Measurements from ENCODE around the gene KCNIP1. TPM values are rescaled to one million over a fixed set of nuclear protein-coding genes. Genes with fewer than 3 reads are reported as not detected.

KCNIP1 gene
- polyA plus RNA-seq, 3 donors, result not detected

DNA sequence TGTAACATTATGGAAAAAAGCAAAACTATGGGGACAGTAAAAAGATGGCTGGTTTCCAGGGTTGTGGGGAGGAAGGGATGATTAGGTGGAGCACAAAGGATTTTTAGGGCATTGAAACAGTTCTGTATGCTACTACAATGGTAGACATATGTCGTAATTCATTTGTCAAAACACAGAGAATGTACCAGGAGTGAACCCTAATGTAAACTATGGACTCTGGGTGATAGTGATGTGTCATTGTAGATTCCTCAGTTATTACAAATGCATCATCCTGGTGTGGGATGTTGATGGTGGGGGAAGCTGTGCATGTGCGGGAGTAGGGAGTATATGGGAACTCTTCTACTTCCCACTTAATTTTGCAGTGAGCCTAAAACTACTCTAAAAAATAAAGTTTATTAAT is 144.7 kb downstream of the KCNIP1 start:
- Histone ChIP-seq H4K20me1 (ENCODE audit: insufficient read depth, low read length) (no peaks in the 10 kb centered on the region), H2AFZ (ENCODE audit: insufficient read depth, low read depth, low read length, poor library complexity, severe bottlenecking) (no peak overlapping the region), H3K9me3 (replicated peaks in 1 of 2; ENCODE audit: control insufficient read depth in 1 of 2, insufficient read depth in 1 of 2, low read length in 2 of 2) (no peaks in the 10 kb centered on the region), H3K27me3 (ENCODE audit: control insufficient read depth in 2 of 2, insufficient read depth in 2 of 2, low read length in 2 of 2) (peaks cover 6 to 20% of the 10 kb centered on the region in 2 donors), H3K4me1 (ENCODE audit: control insufficient read depth in 1 of 2, insufficient read depth in 2 of 2, low read length in 2 of 2) (no peaks in the 10 kb centered on the region), H3K4me3 (replicated peaks in 1 of 3; ENCODE audit: low read depth in 2 of 3, low read length in 3 of 3) (no peak overlapping the region), H3K9ac (ENCODE audit: insufficient read depth, low read length, poor library complexity, severe bottlenecking) (no peak overlapping the region), H3K36me3 (replicated peaks in 1 of 2; ENCODE audit: control insufficient read depth in 1 of 2, insufficient read depth in 2 of 2, low read length in 2 of 2) (no peaks in the 10 kb centered on the region), H3K4me2 (replicated peaks; ENCODE audit: extremely low read depth, low read length, poor library complexity, severe bottlenecking) (no peak overlapping the region), H3K79me2 (ENCODE audit: insufficient read depth, low read length) (no peaks in the 10 kb centered on the region), H3K27ac (ENCODE audit: low read depth in 1 of 2, low read length in 2 of 2) (no peak overlapping the region)
- intact Hi-C loops (cut with micrococcal nuclease), result no loop called here
- peaks cover 12 to 28% (median 14%) of the 10 kb centered on the region in 3 donors for H3K27me3 Mint-ChIP-seq (ENCODE audit: low read depth in 3 of 3)
- no peaks in the 10 kb centered on the region for H3K9me3 Mint-ChIP-seq
- peaks cover 3% of the 10 kb centered on the region for H3K4me1 Mint-ChIP-seq
- WGBS (ENCODE audit: insufficient coverage), result no CpG with 5 or more reads among the region's 2 CpGs
- peak overlapping the region in 1 of 2 donors; percentile 3 for H3K4me3 Mint-ChIP-seq
- TF ChIP-seq, protein P1, sequence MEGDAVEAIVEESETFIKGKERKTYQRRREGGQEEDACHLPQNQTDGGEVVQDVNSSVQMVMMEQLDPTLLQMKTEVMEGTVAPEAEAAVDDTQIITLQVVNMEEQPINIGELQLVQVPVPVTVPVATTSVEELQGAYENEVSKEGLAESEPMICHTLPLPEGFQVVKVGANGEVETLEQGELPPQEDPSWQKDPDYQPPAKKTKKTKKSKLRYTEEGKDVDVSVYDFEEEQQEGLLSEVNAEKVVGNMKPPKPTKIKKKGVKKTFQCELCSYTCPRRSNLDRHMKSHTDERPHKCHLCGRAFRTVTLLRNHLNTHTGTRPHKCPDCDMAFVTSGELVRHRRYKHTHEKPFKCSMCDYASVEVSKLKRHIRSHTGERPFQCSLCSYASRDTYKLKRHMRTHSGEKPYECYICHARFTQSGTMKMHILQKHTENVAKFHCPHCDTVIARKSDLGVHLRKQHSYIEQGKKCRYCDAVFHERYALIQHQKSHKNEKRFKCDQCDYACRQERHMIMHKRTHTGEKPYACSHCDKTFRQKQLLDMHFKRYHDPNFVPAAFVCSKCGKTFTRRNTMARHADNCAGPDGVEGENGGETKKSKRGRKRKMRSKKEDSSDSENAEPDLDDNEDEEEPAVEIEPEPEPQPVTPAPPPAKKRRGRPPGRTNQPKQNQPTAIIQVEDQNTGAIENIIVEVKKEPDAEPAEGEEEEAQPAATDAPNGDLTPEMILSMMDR (IDR thresholded peaks at IDR 0.05), result no peak
- no peaks in the 10 kb centered on the region for H3K36me3 Mint-ChIP-seq
- H3K27ac Mint-ChIP-seq, result no peak overlapping the region
- DNase-seq, result no peak

DNA sequence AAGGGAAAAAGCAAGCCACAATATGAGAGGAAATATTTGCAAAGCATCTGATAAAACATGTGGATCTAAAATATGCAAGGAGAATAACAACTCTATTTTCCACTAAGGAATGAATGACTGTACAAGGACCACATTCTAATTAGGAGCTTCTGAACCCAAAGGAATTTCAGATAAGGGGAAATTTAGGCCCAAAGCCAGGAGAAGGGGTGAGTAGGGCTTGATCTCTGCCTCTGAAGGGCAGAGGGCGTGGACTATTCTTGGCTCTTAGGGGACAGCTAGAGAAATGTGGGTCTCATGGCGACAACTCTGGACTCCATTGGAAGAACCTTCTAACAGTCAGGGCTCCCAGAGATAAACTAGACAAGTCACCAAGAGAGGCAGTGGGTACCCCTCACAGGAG is 147.0 kb downstream of the KCNIP1 start:
- TF ChIP-seq, protein P1 (IDR thresholded peaks at IDR 0.05), result no peak
- Mint-ChIP-seq H3K36me3 (no peaks in the 10 kb centered on the region), H3K4me3 (no peak overlapping the region), H3K27ac (no peak overlapping the region), H3K27me3 (ENCODE audit: low read depth in 3 of 3) (peaks cover 8 to 24% (median 8%) of the 10 kb centered on the region in 3 donors), H3K4me1 (peaks cover 3% of the 10 kb centered on the region), H3K9me3 (no peaks in the 10 kb centered on the region)
- 100% methylated on average over 2 of the region's 2 CpGs for WGBS (ENCODE audit: insufficient coverage)
- no peak for DNase-seq
- H2AFZ ChIP-seq (ENCODE audit: insufficient read depth, low read depth, low read length, poor library complexity, severe bottlenecking), result no peak overlapping the region
- H3K36me3 ChIP-seq (replicated peaks in 1 of 2; ENCODE audit: control insufficient read depth in 1 of 2, insufficient read depth in 2 of 2, low read length in 2 of 2), result no peaks in the 10 kb centered on the region
- H3K9me3 ChIP-seq (replicated peaks in 1 of 2; ENCODE audit: control insufficient read depth in 1 of 2, insufficient read depth in 1 of 2, low read length in 2 of 2), result no peaks in the 10 kb centered on the region
- H3K4me2 ChIP-seq (replicated peaks; ENCODE audit: extremely low read depth, low read length, poor library complexity, severe bottlenecking), result no peak overlapping the region
- no peaks in the 10 kb centered on the region for H3K4me1 ChIP-seq (ENCODE audit: control insufficient read depth in 1 of 2, insufficient read depth in 2 of 2, low read length in 2 of 2)
- no peaks in the 10 kb centered on the region for H4K20me1 ChIP-seq (ENCODE audit: insufficient read depth, low read length)
- no peak overlapping the region for H3K27ac ChIP-seq (ENCODE audit: low read depth in 1 of 2, low read length in 2 of 2)
- intact Hi-C loops (cut with micrococcal nuclease), result no loop called here
- no peak overlapping the region for H3K4me3 ChIP-seq (replicated peaks in 1 of 3; ENCODE audit: low read depth in 2 of 3, low read length in 3 of 3)
- H3K79me2 ChIP-seq (ENCODE audit: insufficient read depth, low read length), result no peaks in the 10 kb centered on the region
- H3K27me3 ChIP-seq (ENCODE audit: control insufficient read depth in 2 of 2, insufficient read depth in 2 of 2, low read length in 2 of 2), result peaks cover 4 to 15% of the 10 kb centered on the region in 2 donors
- no peak overlapping the region for H3K9ac ChIP-seq (ENCODE audit: insufficient read depth, low read length, poor library complexity, severe bottlenecking)
